ENCODE results near the gene PHOX2B. TPM values are rescaled to one million over a fixed set of nuclear protein-coding genes. Genes with fewer than 3 reads are reported as not detected.
A peak's percentile ranks its signal among the peaks of the same experiment; 100 is the strongest.

The PHOX2B gene
- total RNA-seq, 1 experiment from 2014 or later, result not detected

- Histone ChIP-seq H3K9ac (ENCODE audit: low read length) (no peak overlapping the region), H3K27me3 (ENCODE audit: low read length) (peaks cover 44% of the 10 kb centered on the region), H3F3A (ENCODE audit: low read length, unreplicated experiment) (no peaks in the 10 kb centered on the region), H3K9me2 (replicated peaks; ENCODE audit: low read length) (no peaks in the 10 kb centered on the region), H3K36me3 (ENCODE audit: low read depth, low read length) (no peaks in the 10 kb centered on the region), H3K4me2 (ENCODE audit: low read length) (no peak overlapping the region), H3K4me1 (ENCODE audit: insufficient read depth, low read length) (no peaks in the 10 kb centered on the region), H4K20me1 (ENCODE audit: low read length) (no peaks in the 10 kb centered on the region), H2AFZ (ENCODE audit: low read length) (no peak overlapping the region), H3K4me3 (ENCODE audit: low read length) (no peak overlapping the region), H3K9me3 (ENCODE audit: low read length) (no peaks in the 10 kb centered on the region), H3K27ac (ENCODE audit: low read length) (no peak overlapping the region), H3K79me2 (ENCODE audit: low read length) (no peaks in the 10 kb centered on the region)
- intact Hi-C loops (cut with micrococcal nuclease), result no loop called here
- no TSS peak for BruUV-seq (replicated peaks)
- CTCF ChIA-PET, result no interaction called here
- TF ChIP-seq EZH2phosphoT487 (IDR thresholded peaks at IDR 0.05; ENCODE audit: borderline replicate concordance, low read length), result no peak
- peak; percentile 28; the same call in 1 of the 2 replicates for TF ChIP-seq CTCF (conservative IDR thresholded peaks at IDR 0.05; ENCODE audit: low read depth, low read length)
- DNase-seq (no peak), ATAC-seq (no peak)
- POLR2A ChIA-PET (ENCODE audit: unreplicated experiment), result interaction anchor here (0.7 kb wide), 1 partner anchor 29 kb away, joined by 4 read pairs; no protein-coding TSS in a partner anchor
These were observed 43.0 kb upstream of the PHOX2B start for GRCh38 chr4:41791557-41791956.

- H3K4me2 ChIP-seq (ENCODE audit: low read length), result no peak overlapping the region
- no peaks in the 10 kb centered on the region for H3K36me3 ChIP-seq (ENCODE audit: low read depth, low read length)
- H3K27ac ChIP-seq (ENCODE audit: low read length), result no peak overlapping the region
- no peaks in the 10 kb centered on the region for H4K20me1 ChIP-seq (ENCODE audit: low read length)
- TF ChIP-seq EZH2 (IDR thresholded peaks at IDR 0.05; ENCODE audit: low read length, unreplicated experiment), result no peak
- no peak for TF ChIP-seq EZH2phosphoT487 (IDR thresholded peaks at IDR 0.05; ENCODE audit: borderline replicate concordance, low read length)
- no peak for TF ChIP-seq CTCF (conservative IDR thresholded peaks at IDR 0.05; ENCODE audit: low read depth, low read length)
- ATAC-seq (no peak), DNase-seq (no peak)
- BruUV-seq (replicated peaks), result no TSS peak
- no peak overlapping the region for H3K4me3 ChIP-seq (ENCODE audit: low read length)
- peaks cover 30% of the 10 kb centered on the region for H3K27me3 ChIP-seq (ENCODE audit: low read length)
- no peaks in the 10 kb centered on the region for H3K9me3 ChIP-seq (ENCODE audit: low read length)
- CTCF ChIA-PET, result no interaction called here
- POLR2A ChIA-PET (ENCODE audit: unreplicated experiment), result no interaction called here
- intact Hi-C loops (cut with micrococcal nuclease), result no loop called here
- no peaks in the 10 kb centered on the region for H3K9me2 ChIP-seq (replicated peaks; ENCODE audit: low read length)
- H3K79me2 ChIP-seq (ENCODE audit: low read length), result no peaks in the 10 kb centered on the region
- H3K9ac ChIP-seq (ENCODE audit: low read length), result no peak overlapping the region
- no peak overlapping the region for H2AFZ ChIP-seq (ENCODE audit: low read length)
- no peaks in the 10 kb centered on the region for H3K4me1 ChIP-seq (ENCODE audit: insufficient read depth, low read length)
- no peaks in the 10 kb centered on the region for H3F3A ChIP-seq (ENCODE audit: low read length, unreplicated experiment)
These were observed 39.4 kb upstream of the PHOX2B start for GRCh38 chr4:41787931-41788330.

- no peak overlapping the region for H2AFZ ChIP-seq (ENCODE audit: low read length)
- POLR2A ChIA-PET (ENCODE audit: unreplicated experiment), result no interaction called here
- CTCF ChIA-PET, result no interaction called here
- no peaks in the 10 kb centered on the region for H3K9me2 ChIP-seq (replicated peaks; ENCODE audit: low read length)
- H3K79me2 ChIP-seq (ENCODE audit: low read length), result no peaks in the 10 kb centered on the region
- H3K4me1 ChIP-seq (ENCODE audit: insufficient read depth, low read length), result no peaks in the 10 kb centered on the region
- H4K20me1 ChIP-seq (ENCODE audit: low read length), result no peaks in the 10 kb centered on the region
- H3K36me3 ChIP-seq (ENCODE audit: low read depth, low read length), result no peaks in the 10 kb centered on the region
- H3K27ac ChIP-seq (ENCODE audit: low read length), result no peak overlapping the region
- H3K27me3 ChIP-seq (ENCODE audit: low read length), result peaks cover 30% of the 10 kb centered on the region
- TF ChIP-seq EZH2 (IDR thresholded peaks at IDR 0.05; ENCODE audit: low read length, unreplicated experiment), result no peak
- no peak for TF ChIP-seq CTCF (conservative IDR thresholded peaks at IDR 0.05; ENCODE audit: low read depth, low read length)
- no peak for TF ChIP-seq EZH2phosphoT487 (IDR thresholded peaks at IDR 0.05; ENCODE audit: borderline replicate concordance, low read length)
- intact Hi-C loops (cut with micrococcal nuclease), result no loop called here
- H3K9me3 ChIP-seq (ENCODE audit: low read length), result no peaks in the 10 kb centered on the region
- DNase-seq (no peak), ATAC-seq (no peak)
- H3F3A ChIP-seq (ENCODE audit: low read length, unreplicated experiment), result no peaks in the 10 kb centered on the region
- no peak overlapping the region for H3K9ac ChIP-seq (ENCODE audit: low read length)
- no peak overlapping the region for H3K4me3 ChIP-seq (ENCODE audit: low read length)
- no peak overlapping the region for H3K4me2 ChIP-seq (ENCODE audit: low read length)
- no TSS peak for BruUV-seq (replicated peaks)
These were observed 37.1 kb upstream of the PHOX2B start for GRCh38 chr4:41785665-41786064.
